Stimulated activated CD4-positive, alpha-beta T cell treated with anti-CD3 and anti-CD28 coated beads, Interleukin-1b, Interleukin-23, amount 100 ng/mL, for 4 hours (primary cell): ENCODE results near the gene SHANK2.

Source experiments
- DNase-seq, 2 donors: peaks; one replicate each; pipeline ENCODE4 v3.0.0-alpha.2; 2020; ENCODE audit warnings: low read depth in 2 of 2

Gene SHANK2

DNA sequence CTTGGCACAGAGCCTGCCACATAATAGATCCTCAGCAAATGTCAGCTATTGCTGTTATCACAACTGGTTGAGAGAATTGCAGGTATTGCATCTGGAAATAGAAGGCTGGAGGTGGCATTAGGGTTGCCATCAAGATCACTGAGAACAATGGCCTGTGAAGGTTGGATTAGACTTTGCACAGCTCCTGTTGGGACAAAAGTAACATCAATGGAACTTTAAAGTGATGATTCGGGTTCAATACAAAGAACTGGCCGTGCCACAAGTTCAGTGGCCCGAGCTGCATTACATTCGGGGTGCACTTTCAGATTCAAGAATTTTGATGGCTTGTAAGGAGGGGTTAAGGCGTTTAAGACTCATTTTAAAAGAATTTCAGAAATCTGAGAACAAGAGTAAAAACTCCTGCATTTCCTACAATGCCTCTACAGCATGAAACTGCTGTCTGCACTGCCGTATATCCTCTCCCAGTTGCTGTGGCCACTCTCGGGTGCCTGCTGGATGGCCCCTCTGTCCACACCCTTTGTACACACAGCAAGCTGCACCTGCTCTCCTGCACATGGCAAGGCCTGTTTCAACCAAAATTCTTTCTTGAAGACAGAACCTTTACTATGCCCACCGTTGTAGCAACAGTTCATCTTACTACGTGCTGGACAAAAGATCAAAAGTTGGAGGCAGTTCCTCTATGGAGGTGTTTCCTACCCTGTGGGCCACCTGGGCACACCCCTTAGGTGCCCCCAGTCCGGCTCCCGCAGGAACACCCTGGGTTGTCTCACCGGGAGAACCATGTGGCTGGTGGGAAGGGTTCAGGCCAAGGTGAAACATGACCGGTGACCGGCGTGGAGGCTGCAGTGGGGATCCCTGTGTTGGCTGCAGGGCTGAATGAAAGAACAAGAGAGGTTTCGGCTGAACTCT lies 17.5 kb upstream of the SHANK2 start:
- DNase-seq, result no peak

DNA sequence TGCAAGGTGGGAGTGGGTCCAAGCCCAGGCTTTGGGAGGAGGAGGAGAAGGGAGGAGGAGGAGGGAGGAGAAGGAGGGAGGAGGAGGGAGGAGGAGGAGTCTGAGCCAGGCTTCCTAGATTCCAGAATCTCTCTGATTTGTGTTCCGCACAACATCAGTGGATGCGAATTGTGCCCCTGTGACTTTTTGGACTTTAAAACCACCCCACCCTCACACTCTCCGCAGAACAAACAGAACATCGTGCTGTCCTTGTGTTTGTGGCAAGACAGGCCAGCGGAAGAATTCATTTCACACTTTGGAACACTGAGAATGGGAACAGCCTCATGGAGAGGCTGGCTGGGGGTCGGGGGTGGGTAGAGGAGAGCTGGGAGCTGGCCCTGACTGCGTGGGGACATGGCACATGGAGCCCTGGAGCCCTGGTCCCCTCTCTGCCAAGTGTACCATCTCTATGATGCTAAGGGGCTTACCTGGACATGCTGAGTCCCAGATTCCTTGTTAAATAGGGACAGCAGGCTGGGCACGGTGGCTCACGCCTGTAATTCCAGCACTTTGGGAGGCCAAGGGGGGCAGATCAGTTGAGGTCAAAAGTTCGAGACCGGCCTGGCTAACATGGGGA lies 16.4 kb upstream of the SHANK2 start:
- DNase-seq, result no peak

DNA sequence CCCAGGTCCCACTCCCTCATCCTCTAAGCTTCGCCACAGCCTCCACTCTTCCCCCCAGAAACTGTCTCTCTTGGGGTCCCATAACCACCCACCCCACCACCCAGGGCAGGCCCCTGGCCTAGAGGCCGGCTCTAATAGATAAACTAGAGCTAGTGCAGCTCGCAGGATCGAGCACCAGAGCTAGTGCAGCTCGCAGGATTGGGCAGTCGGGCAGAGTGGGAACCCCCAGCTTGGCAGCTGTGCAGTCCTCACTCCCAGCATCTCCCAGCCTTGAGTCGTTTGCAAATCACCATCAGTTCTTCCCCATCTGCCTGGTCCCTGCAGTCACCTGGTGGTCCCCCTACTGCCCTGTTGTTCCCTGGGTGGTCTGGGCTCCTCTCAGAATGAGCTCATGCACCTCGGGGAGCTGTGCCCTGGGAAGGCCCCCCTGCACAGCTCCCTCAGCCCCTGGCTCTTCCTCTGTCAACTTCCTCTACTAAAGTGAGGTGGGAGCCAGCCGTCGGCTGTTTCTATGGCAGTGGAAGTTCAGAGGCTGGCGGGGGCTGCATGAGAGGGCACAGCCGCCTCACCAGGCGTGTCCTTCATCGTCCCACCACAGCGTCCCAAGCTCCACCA lies 15.5 kb upstream of the SHANK2 start:
- no peak for DNase-seq

DNA sequence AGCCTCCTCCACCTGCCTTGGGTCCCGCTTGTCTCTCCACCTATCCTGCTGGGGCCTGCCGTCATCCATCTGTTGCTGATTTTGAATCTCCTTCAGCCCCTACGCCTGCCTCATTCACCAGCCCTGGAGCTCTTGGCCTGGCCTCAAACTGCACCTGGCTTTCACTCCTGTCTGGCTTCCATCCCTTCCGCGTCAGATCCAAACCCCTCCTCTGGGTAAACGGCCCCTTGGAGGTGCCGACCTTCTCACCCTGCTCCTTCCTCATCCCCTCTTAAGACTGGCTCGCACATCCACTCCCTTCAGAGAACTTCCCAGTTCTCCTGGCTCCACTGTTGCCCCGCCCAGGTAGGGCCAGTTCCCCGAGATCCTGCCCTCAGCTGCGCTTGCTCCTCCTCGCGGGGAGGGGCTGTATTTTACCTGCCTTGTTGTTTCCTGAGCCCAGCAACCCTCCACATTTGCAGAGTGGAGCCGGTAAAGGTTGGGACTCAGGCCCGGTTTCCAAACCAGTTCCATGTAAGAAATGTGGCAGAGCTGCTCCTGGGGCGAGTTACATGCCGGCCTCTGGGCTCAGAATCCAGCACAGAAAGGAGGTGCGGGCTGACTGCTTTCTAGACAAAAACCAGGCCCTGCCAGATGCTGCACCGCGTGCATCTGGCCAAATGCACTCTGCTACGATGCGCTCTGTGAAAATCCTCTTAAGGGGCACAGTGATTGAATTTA lies 13.9 kb upstream of the SHANK2 start:
- no peak for DNase-seq

DNA sequence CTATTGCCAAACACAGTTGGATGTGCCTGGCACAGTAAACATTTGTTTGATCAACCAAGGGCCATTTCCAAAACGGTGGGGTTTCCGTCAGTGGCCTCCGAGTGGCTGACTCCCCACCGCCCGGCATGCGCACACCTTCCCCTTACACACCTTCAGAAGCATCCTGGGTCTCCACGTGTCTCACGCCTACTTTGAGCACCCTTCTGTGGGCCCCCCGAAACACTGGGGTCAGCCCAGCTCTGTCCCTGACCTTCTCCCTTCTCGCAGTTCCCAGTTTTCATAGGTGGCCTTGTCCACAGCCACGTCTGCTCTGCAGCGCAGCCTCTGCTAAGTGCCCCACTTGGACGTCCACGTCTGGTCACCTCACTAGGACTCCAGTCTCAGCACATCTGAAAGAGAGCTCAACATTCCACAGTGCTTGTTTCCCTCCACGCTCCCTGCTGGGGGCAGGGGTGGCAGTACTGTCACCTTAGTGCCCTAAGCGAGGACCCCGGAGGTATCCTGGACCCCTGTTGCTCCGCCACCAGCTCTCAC lies 13.2 kb upstream of the SHANK2 start:
- no peak for DNase-seq

DNA sequence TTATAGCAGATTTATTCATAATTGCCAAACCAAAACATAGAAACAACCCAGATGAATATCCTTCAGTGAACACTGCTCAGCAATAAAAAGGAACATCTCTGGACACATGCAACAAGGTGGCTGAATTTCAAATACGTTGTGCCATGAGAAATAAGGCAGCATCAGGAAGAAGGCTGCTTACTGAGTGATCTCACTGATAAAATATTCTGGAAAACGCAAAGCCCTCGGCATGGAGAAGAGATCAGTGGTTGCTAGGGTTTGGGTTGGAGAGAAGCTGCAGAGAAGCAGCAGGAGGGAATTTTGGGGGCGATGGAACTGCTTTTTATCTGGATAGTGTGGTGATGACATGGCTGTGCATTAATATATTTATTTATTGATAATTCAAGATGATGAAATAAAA lies 11.0 kb upstream of the SHANK2 start:
- no peak for DNase-seq

DNA sequence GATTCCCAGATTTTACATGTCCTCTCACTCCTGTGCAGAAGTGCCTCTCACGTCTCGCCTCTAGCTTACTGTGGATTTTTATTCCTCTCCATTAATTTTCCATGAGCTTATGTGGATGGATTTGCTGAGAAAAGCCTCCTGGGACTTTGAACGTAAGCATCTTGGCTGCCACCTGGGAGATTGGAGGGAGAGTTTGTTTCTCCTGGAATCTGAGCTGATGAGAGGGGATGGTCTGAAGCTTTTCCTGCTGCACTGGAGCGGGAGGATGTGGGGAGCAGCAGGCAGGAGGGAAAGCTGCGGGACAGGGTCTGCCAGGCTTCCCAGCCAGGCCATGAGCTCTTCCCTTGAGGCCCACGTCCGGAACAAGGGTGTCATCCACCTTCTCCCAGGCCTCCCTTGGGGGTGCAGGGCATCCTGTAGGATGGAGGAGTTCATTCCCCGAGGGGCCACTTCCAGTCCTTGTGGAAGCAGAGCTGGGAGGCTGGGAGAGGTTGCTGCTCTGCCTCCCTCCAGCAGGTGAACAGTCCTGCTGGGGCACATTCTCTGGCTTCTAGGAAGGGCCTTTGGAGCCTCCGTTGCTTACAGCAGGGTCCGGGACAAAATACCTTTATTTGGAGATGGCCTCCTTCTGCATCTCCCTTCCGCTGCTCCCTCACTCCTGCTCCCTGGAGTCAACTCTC lies 3.6 kb upstream of the SHANK2 start:
- no peak for DNase-seq

DNA sequence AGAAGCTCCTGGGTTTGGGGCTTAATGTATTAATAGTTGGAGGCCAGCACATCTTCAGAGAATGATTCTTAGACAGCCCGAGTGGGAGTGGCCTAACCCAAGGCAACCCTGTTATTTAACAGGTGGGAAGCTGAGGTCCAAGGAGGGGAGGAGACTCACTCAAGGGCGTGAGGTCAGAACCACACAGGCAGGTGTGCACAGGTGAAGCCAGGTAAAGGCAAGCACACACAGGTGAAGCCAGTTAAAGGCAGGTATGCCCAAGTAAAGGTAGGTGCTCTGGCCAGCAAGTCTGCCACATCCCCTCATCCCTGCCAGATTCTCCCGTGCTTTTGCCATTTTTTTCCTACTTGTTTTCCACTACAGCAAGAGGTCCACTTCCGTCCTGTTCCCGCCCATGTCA lies 2.9 kb upstream of the SHANK2 start:
- DNase-seq, result no peak

DNA sequence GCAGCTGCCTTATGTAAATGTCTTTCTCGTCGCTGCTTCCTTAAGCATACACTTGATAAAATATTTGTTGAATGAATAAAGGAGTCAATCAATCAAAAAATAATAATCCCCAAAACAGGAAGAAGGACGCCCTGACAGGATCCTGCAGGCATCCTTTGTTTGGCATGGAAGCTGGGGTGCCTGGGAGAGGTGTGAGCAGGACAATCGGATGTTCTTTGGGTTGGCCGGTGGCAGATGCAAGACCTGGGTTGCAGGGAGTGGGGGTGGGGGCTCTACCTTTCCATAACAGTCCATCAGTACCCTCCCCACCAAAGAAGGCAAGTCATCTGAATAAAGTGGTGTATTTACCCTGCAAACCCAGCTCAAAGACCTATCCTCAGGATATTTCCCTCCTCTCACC lies 1.4 kb upstream of the SHANK2 start:
- DNase-seq, result no peak

DNA sequence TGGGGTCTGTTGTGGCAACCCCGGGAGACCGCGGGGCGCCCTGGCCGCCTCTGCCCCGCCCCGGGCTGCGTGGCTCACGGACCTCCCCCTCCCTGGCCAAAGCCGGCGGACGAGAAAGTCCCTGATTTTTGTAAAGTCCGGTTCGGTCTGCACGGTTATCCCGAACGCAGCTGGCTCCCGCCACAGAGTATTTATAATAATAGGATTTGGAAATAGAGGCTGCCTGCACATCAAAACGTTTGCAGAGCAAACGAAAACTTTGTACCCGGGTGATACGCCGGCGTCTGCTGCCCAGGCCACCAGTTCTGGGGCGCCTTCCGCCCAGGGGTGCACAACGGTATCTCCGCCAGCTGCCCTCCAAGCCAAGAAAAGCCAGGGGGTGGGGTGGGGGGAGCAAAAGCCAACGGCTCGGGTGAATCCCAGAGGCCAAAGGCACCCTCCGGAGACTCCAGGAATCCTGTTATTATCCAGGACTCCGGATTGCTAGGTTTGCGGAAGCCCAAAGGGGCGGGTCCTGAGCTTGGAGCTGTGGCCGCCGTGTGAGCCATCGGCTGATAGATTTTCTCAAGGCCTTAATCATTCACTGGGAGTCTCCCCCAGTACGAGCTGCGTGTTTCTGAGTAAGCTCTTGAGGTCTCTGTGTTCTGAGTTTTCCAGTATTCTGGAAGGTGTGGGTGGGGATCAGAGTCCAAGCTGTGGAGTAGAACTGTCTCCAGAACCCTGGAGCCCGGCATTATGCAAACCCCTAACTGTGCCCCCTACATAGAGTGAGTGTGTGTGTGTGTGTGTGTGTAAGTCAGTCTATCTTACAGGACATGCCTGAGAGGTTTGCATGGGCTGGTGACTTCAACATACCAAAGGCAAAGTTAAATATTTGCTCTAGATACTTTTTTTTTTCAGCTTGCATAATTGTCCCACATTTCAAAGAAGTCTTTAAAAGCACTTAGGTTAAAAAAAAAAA lies 673 bp upstream of the SHANK2 start:
- no peak for DNase-seq

DNA sequence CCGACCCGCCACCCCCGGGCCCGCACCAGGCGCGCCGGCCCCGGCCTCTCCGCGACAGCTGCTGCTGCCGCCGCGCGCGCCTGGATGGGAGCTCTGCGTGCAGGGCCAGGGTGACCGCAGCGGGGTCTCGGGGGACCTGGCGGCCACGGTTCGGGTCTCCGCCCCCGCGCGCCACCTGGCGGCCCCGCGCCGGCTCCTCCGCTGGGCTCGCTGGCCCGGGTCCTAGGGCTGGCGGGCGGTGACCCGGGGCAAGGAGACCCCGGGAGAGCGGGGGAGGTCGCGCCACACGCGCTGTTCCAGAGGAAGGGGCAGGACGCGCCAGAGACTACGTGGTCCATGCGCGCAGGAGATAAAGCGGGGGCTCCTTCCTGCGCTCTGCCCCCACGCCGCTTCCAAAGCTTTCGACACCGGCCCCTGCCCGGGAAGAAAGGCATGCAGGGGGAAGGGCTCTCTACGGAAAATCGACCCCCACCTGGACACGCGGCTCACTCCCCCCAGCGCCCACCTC lies 562 bp downstream of the SHANK2 start:
- DNase-seq, result no peak

DNA sequence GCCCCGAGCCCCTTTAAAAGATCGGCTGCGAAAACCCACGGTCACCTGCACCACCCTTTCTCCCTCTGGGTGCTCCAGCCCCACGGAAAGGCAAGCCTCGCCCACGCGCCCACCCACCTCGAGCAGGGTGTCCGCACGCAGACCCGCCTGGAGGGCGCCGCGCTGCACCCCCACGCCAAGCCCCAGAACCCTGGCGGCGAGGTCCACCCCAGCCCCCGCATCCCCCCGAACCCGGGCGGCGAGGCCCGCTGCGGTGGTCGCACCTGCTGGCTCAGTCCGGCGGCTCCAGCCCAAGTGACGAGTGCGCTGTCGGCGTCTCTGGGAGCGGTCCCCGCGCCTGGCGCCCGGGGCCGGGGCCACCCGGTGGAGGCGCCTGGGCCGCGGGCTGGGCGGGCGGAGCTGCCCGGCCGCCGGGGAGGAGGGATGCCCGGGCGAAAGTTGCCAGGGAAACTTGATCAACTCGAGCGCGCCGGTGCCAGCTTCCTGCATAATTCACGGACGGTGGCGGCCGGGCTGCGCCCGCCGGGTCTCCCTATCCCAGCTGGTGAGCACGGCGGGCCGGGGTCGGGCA lies 1.1 kb downstream of the SHANK2 start:
- DNase-seq, result no peak

DNA sequence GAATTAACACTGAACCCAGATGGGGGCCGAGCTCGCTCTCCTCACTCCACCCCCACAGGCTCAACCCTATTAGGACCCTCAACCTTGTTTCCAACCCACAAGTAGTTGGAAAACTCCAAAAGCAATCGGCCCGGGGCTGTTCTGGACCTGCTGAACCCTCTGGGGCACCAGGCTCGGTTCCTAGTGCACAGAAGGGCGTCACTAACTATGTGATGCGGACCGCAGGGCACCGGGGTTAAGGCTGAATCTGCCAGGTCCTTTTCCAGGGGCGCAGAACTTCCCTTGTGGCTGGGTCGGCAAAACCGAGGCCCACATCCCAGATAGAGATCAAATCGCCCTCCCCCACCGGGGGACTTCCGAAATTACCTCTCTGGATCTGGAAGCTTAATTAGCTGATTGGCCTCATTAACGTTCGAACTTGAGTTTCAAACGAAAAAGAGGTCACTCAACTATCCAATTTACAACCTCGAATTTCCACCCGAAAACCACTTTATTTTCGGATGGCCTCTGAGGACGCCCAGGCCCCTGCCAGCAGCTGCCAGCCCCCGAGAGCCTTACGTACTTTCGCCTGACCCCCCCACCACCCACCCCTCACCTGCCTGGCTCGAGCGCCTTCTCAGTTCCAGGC lies 1.7 kb downstream of the SHANK2 start:
- DNase-seq, result no peak

DNA sequence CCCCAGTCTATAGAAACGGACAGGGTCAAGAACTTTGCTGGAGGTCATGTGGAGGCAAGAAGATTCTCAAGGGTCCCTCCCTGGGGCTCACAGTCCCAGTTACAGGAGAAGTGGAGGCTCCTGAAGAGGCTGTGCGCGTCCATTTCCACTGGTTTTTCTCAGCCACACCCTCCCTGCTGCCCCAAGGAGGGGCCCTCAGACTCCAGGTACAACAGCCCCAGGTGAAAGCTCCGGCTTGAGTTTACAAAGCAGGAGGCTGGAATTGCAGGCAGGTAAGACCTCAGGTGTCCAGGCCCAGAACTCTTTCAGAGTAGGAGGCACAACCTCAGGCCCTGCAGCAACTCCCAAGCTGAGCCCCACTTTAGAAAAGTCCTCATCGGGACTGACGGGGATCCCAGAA lies 3.1 kb downstream of the SHANK2 start:
- DNase-seq, result no peak

DNA sequence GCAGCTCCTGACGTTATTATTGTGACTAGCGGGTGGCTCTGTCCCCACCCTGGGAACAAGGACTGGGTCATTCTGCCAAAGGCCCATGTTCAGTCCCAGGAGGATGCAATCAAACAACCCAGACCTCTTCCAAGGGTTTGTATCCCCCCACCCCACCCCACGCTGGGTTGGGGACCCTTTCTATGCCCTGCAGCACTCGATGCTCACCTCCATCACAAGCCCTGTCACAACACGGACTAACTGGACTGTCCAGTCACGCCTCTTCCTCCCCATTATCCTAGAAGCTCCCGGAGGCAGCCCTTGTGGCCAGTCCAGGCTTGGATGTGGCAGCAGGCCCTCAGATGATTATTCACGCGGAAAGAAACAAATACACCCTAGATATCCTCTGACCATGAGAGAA lies 3.7 kb downstream of the SHANK2 start:
- DNase-seq, result no peak

DNA sequence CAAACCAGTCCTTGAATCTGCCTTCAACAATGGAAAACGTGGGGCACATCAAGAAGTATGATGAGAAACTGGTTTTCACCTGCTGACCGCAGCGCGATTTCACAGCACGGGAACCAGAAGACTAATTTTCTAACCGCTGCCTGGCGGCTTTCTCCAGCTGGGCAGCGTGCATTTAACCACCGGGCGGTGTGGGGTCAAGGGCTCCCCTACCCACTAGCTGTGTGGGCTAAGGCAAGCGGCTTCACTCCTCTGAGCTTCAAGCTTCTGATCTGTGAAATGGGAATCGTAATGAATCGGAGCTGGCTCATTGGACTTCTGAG lies 4.2 kb downstream of the SHANK2 start:
- no peak for DNase-seq

DNA sequence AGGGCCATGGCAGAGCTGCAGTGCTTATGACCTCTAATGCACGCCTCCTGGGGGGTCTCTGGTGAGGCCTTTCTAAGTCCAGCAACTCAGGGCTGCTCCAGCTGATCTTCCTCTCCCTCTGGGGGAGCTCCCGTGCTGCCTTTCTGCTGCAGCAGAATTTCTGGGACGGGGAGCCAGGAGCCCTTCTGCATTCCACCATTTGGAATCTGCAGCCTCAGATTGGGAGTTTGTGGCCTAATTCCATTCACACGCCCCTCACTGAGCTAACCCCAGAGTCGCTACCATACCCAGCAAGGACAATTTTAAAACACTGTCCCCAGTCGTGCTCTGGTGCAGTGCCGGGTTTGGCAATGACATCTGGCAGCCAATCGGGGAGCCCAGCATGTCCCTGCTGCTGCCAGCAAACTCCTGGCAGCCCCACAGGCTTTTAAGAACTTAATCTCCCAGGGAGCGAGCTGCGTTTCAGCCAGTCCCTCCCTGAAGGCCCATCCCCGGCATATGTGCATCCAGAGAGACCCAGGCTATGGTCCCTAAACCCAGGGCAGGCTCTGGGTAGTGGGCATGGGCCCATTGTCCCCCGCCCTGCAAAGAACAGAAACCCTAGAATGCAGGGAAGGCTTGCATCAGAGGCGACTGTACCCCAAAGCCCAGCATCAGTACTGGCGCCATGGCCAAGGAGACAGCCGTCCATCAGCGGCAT lies 4.7 kb downstream of the SHANK2 start:
- no peak for DNase-seq

DNA sequence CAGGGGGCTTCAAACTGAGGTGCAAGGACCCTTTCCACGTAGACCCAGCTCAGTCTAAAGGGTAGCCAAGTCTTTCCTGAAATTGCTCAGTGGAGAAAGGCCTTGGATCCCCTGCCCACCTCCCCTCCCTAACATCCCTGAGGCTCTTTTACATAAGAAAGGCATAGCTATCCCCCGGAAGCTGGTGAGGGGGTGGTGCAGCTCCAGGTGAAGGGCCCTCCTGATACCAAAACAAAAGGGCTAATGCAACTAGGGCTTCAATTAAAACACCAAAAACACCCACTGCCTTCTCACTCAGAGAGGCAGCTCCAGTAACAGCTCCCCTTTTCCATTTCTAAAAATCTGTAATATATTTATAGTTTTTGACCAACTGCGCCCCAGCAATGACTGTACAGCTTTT lies 5.8 kb downstream of the SHANK2 start:
- DNase-seq, result no peak
